ENCODE measurements around the gene SLC35B2. TPM values are rescaled to one million over a fixed set of nuclear protein-coding genes. Genes with fewer than 3 reads are reported as not detected.

Gene SLC35B2
- total RNA-seq, 2 donors from 2014 or later, result 31.1 to 33.9 TPM

- no peak for ATAC-seq
- peaks cover 21% of the 10 kb centered on the region for H3K4me1 ChIP-seq
- no peak overlapping the region for H3K27ac ChIP-seq
- intact Hi-C loops (cut with DNase I), result no loop called here
- no peaks in the 10 kb centered on the region for H3K27me3 ChIP-seq
- TF ChIP-seq CTCF (IDR thresholded peaks at IDR 0.05) (no peak), POLR2A (IDR thresholded peaks at IDR 0.05) (no peak)
- no peaks in the 10 kb centered on the region for H3K36me3 ChIP-seq (replicated peaks in 1 of 2; ENCODE audit: insufficient read depth in 1 of 2, low read depth in 2 of 2)
- WGBS, 2 donors, result 89 to 90% methylated on average over 6 of the region's 6 CpGs
- H3K9me3 ChIP-seq, result no peaks in the 10 kb centered on the region
- no peak for DNase-seq
- no peak overlapping the region for H3K4me3 ChIP-seq
Observed at GRCh38 chr6:44207966-44208365, 49.4 kb downstream of the SLC35B2 start.

MicroRNAs encoded within 50 kb of the gene (microRNA counts, 767-probe panel; counts per million panel counts)
- 0 to 736 counts per million in 2 donors for microRNA hsa-miR-4647

Small RNAs within 50 kb of the gene (small RNA-seq; reads per million reads assigned to genes)
- gene RN7SL811P, result not detected

Other genes starting within 250 kb of the SLC35B2 start
- gene MRPL14, start 130.1 kb downstream of the SLC35B2 start, total RNA-seq, result 10 to 100 TPM; 14.8 to 20.8 TPM
- 10 to 100 TPM in 1 of 2 donors, 1 to 10 TPM in 1; 7.6 to 11.9 TPM for gene TMEM63B, start 130.0 kb downstream of the SLC35B2 start, total RNA-seq
- gene CAPN11, start 98.7 kb downstream of the SLC35B2 start, total RNA-seq, result under 1 TPM in 1 of 2 donors, not detected in 1; 0.66 TPM
- gene MYMX, start 40.6 kb downstream of the SLC35B2 start, total RNA-seq, result 1 to 10 TPM in 1 of 2 donors, not detected in 1; 4.2 TPM
- 10 to 100 TPM; 44.8 to 90.3 TPM for gene SLC29A1, start 33.9 kb downstream of the SLC35B2 start, total RNA-seq
- 100 to 1,000 TPM; 269 to 441 TPM for gene HSP90AB1, start 10.4 kb downstream of the SLC35B2 start, total RNA-seq
- gene NFKBIE, start 8.0 kb upstream of the SLC35B2 start, total RNA-seq, result 10 to 100 TPM; 18.9 to 68.6 TPM
- under 1 TPM; under 0.01 to 0.66 TPM for gene TMEM151B, start 12.9 kb upstream of the SLC35B2 start, total RNA-seq
- 10 to 100 TPM in 1 of 2 donors, 1 to 10 TPM in 1; 9.6 to 17.8 TPM for gene AARS2, start 55.8 kb upstream of the SLC35B2 start, total RNA-seq
- not detected for gene SPATS1, start 85.1 kb upstream of the SLC35B2 start, total RNA-seq
- gene CDC5L, start 130.2 kb upstream of the SLC35B2 start, total RNA-seq, result 10 to 100 TPM; 10.2 to 11.2 TPM

Measured in body of pancreas (tissue), 4 donors.